NCI-H2107 treated with DMSO at 0.1 percent for 48 hours (cell line): Measurements from ENCODE around the gene HTT.

Experiments
- DNase-seq: peaks from one replicate; lab custom pipeline; 2025; ENCODE audit not compliant: unreplicated experiment; lab: John Stamatoyannopoulos, UW

Gene HTT

GRCh38 chr4:3198906-3199305 is 124.4 kb downstream of the HTT start:
- DNase-seq: no peak

- DNase-seq: no peak
Measured at GRCh38 chr4:3199653-3200422, 125.4 kb downstream of the HTT start.

- no peak for DNase-seq
Measured at GRCh38 chr4:3200423-3201090, 126.1 kb downstream of the HTT start.

- DNase-seq: no peak
Measured at GRCh38 chr4:3201718-3202702, 127.5 kb downstream of the HTT start.

- DNase-seq: no peak
Measured at GRCh38 chr4:3202836-3203820, 128.6 kb downstream of the HTT start.

- DNase-seq: no peak
Measured at GRCh38 chr4:3203971-3204431, 129.5 kb downstream of the HTT start.

- DNase-seq: no peak
Measured at GRCh38 chr4:3205995-3206394, 131.5 kb downstream of the HTT start.

GRCh38 chr4:3206439-3207100 is 132.1 kb downstream of the HTT start:
- DNase-seq: no peak

GRCh38 chr4:3207531-3208037 is 133.1 kb downstream of the HTT start:
- no peak for DNase-seq

GRCh38 chr4:3208826-3209225 is 134.3 kb downstream of the HTT start:
- no peak for DNase-seq

- no peak for DNase-seq
Measured at GRCh38 chr4:3209551-3210325, 135.3 kb downstream of the HTT start.

GRCh38 chr4:3210467-3210866 is 136.0 kb downstream of the HTT start:
- DNase-seq: no peak

- no peak for DNase-seq
Measured at GRCh38 chr4:3211866-3212265, 137.4 kb downstream of the HTT start.

- DNase-seq: no peak
Measured at GRCh38 chr4:3212391-3213105, 138.1 kb downstream of the HTT start.

- DNase-seq: no peak
Measured at GRCh38 chr4:3213106-3213425, 138.6 kb downstream of the HTT start.

- no peak for DNase-seq
Measured at GRCh38 chr4:3213661-3214250, 139.3 kb downstream of the HTT start.

GRCh38 chr4:3215256-3215655 is 140.8 kb downstream of the HTT start:
- DNase-seq: no peak

GRCh38 chr4:3215733-3216132 is 141.3 kb downstream of the HTT start:
- no peak for DNase-seq
